HG02571 (cell line): Measurements from ENCODE around the gene KIRREL3.

Experiments
- ATAC-seq: cut with Tn5 transposase; IDR thresholded peaks from one replicate; pipeline ENCODE4 v1.9.1; 2021; ENCODE audit warnings: mild to moderate bottlenecking, moderate library complexity; ENCODE audit not compliant: unreplicated experiment

Gene KIRREL3

GRCh38 chr11:126434950-126435335 is 565.6 kb downstream of the KIRREL3 start:
- no peak for ATAC-seq

- no peak for ATAC-seq
Measured at GRCh38 chr11:126433989-126434949, 566.3 kb downstream of the KIRREL3 start.

GRCh38 chr11:126433244-126433846 is 567.2 kb downstream of the KIRREL3 start:
- no peak for ATAC-seq

DNA sequence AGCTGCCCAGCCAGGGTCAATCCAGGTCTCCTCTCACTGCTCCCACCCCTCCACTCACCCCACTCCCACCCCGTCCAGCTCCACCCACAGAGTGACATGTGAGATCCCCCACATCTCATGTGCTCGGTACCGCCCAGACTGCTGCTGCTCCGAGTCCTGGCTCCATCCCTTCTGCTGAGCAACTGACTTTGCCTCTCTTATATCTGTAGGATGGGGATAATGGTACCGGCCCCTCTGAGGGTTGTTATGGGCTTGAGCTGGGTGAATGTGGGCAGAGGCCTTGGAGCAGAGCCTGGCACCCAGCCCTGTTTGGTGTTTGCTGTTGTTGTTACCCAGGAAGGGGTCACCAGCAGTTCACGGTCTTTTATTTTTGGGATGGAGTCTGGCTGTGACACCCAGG is 568.0 kb downstream of the KIRREL3 start:
- ATAC-seq, result no peak

- no peak for ATAC-seq
Measured at GRCh38 chr11:126432065-126432461, 568.5 kb downstream of the KIRREL3 start.

DNA sequence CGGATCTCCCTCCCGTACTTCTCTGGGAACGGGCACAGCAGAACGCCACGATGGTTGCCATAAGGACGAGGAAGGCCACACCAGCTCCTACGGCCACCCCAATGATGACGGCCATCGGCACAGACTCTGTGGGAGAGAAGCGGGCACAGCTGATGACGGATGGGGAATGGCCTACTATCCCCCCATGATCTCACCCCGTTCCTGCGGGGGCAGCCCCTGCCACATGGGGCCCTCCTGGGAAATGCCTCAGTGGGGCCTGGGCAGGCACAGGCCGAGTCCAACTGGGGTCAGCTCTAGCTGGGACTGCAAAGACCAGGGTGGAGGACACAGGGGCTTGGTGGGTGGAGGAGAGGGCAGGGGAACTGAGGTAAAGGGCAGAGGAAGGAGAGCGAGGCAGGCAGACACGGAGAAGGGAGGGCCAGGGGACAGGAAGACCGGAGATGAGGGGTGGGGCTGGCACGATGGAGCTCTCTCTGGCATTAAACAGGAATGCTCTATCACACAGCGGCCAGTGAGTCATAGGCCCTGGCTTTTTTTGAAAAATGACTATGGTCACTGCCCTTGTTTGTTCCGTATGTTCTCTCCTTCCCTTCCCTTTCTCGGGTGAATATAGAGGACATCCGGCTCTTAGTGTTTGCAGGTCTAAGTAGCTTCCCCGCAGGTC is 569.0 kb downstream of the KIRREL3 start:
- ATAC-seq, result no peak

DNA sequence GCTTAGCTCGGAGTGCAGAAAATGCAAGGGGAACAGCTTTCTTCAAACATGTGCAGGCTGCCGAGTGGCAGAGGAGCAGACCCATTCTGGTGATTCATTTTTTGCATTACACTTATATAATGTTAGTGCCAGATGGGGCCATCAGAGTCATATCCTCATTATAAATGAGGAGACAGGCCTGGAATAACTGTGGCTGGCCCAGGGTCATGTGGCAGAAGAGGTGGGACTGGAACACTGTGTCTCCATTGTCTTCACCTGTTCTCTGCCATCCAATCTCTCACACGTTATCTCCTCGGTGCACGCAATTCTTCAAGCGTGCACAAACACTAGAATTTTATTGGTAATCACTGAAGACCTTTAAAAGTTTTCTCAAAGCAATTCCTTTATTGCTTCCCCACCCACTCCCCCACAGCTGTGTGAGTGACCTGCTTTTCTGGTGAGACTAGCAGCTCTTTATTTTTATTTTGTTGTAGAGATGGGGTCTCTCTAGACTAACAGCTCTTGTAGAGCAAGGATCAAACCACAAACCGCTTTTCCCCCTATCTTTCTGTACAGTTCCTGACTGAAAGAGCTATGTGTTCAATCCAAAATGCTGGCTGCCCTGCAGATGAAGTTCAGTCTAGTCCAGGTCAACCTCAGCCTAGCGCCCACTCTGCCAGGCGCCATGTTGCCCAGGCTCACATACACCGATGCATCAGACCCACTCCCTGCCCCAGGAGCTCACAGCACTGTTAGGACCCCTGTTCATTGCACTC is 569.8 kb downstream of the KIRREL3 start:
- no peak for ATAC-seq

GRCh38 chr11:126426820-126427749 is 573.5 kb downstream of the KIRREL3 start:
- peak; percentile 61 for ATAC-seq

GRCh38 chr11:126426106-126426505 is 574.5 kb downstream of the KIRREL3 start:
- ATAC-seq, result no peak

DNA sequence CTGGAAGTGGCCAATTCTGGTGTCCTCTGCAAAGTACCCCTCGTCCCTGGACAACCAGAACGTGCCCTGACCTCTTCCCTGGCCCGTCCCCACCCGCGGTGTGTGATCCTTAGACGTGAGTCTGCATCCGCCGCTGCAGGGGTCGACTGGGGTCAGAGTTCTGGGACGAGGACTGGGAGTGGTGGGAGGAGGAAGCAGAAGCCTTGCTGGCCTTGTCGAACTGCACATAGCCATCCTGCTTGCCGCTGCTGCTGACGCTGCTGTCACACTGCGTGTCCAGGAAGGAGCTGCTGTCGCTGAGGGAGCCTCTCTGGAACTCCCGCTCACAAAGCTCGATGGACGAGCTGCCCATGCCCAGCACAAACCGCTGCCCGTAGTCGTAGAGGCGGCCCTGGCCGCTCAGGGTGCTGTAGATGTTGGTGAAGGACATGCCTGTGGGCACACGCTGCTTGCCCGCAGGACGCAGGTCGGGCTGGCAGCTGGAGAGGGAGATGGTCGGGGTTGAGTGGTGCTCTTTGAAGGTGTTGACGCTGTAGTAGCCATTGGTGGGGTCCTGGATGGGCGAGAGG is 576.0 kb downstream of the KIRREL3 start:
- ATAC-seq, result no peak

DNA sequence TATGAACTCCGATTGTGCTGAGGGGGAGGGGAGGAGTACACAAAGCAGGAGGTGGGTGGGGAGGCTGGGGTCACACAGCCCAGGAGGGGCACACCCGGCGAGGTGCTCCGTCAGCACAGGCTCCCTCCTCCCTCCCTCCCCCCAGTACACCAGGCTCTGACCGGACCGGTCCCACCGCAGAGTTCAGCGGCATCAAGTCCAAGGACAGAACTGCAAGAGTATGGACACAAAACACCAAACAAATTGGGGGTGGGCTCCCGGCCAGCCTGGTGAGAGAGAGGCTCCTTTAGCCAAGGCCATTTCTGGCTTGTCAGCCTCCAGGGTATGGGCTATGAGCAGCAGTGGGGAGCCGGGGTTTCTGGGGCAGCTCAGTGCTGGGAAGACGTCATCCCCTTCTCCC is 576.8 kb downstream of the KIRREL3 start:
- ATAC-seq, result no peak

- no peak for ATAC-seq
Measured at GRCh38 chr11:126423154-126423553, 577.4 kb downstream of the KIRREL3 start.

GRCh38 chr11:126422446-126422845 is 578.1 kb downstream of the KIRREL3 start:
- no peak for ATAC-seq

- no peak for ATAC-seq
Measured at GRCh38 chr11:126421271-126421671, 579.3 kb downstream of the KIRREL3 start.

DNA sequence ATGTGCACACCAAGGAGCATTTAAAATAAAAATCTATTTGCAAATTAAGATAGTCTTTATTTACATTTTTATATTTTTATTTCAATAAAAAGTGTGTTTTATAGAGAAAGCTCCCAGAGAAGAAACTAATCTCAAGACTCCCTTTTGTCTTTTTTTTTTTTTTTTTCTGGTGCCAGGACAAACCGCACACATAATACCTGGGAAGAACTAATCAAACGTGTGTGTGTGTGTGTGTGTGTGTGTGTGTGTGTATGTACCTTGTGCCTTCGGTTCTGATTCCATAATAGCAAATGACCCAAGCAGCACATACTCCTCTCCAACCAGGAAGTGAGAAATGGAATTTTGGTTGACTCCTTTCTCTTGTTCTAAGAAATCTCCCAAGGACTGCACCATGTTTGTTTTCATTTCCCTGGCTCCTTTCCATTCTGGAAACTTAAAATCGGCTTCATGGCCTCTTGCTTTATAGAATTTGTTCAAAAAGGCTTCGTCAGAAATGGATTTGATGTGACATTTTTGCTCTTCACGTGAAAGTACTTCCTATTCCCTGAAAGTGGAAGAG is 579.8 kb downstream of the KIRREL3 start:
- no peak for ATAC-seq

GRCh38 chr11:126419801-126420697 is 580.5 kb downstream of the KIRREL3 start:
- peak; percentile 55 for ATAC-seq

DNA sequence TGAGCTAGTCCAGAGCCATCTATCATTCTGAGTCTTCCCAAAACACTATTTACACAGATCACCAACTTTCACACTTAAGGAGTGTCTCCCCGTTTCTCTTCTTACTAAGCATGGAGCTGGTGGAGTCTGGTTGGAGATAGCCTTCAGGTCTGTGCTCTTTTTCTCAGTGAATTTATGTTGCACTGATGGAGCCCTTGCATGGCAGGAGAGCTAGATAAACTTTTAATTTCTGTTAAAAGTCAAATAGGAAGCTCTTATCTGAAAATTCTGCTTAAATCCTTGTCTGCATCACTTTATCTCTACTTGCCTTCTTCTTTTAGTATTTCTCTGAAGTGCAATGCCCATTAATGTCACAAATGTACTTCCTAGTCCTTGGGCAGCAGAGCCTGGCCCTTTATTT is 581.7 kb downstream of the KIRREL3 start:
- no peak for ATAC-seq
